ENCODE results near the gene SLC25A34.

SLC25A34 gene

DNA sequence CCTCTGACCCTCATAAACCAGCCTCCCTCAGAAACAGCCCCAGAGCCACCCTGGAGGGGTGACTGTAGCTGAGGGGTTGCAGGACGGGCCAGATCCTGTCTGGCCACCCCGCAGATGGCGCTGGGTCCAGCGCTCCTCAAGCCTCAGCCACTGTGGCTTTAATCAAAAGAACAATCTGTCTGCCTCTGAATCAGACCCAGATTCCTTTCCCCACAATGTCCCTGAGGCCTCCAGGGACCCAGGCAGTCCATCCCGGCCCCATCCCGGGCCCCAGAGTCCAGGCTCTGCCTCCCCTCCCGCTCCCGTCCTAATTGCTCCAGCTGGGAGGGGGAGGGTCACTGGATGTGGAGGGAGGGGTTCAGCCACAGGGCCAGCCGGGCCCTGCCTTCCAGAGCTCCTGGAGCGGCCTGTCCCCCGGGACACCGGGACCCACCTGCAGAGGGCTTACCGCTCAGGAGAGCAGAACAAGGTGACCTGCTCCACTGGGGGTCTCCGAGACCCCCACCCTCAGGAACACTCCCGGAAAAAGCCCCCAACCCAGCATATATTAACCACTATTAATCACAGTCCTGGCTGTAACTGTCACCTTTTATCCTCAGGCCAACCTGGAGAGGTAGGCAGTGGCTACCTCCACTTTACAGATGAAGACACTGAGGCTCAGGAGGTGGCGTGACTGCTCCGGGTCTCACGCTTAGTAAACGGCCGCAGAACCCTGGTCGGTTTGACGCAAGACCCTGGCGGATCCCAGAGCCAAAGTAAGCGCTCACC is 21.7 kb downstream of the SLC25A34 start:
- no peak for TF ChIP-seq SPI1 (IDR thresholded peaks at IDR 0.05; ENCODE audit: borderline replicate concordance, low read depth)
- TF ChIP-seq, protein P1, sequence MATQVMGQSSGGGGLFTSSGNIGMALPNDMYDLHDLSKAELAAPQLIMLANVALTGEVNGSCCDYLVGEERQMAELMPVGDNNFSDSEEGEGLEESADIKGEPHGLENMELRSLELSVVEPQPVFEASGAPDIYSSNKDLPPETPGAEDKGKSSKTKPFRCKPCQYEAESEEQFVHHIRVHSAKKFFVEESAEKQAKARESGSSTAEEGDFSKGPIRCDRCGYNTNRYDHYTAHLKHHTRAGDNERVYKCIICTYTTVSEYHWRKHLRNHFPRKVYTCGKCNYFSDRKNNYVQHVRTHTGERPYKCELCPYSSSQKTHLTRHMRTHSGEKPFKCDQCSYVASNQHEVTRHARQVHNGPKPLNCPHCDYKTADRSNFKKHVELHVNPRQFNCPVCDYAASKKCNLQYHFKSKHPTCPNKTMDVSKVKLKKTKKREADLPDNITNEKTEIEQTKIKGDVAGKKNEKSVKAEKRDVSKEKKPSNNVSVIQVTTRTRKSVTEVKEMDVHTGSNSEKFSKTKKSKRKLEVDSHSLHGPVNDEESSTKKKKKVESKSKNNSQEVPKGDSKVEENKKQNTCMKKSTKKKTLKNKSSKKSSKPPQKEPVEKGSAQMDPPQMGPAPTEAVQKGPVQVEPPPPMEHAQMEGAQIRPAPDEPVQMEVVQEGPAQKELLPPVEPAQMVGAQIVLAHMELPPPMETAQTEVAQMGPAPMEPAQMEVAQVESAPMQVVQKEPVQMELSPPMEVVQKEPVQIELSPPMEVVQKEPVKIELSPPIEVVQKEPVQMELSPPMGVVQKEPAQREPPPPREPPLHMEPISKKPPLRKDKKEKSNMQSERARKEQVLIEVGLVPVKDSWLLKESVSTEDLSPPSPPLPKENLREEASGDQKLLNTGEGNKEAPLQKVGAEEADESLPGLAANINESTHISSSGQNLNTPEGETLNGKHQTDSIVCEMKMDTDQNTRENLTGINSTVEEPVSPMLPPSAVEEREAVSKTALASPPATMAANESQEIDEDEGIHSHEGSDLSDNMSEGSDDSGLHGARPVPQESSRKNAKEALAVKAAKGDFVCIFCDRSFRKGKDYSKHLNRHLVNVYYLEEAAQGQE (IDR thresholded peaks at IDR 0.05; ENCODE audit: insufficient replicate concordance, low read depth): no peak
- Histone ChIP-seq H3K4me3 (replicated peaks; ENCODE audit: insufficient read depth, low read length) (no peak overlapping the region), H3K27me3 (ENCODE audit: insufficient read depth, poor library complexity, severe bottlenecking) (peaks cover 40% of the 10 kb centered on the region), H3K27ac (replicated peaks) (no peak overlapping the region)
- no peak for DNase-seq (ENCODE audit: low read depth in 1 of 2, low spot score in 1 of 2)

DNA sequence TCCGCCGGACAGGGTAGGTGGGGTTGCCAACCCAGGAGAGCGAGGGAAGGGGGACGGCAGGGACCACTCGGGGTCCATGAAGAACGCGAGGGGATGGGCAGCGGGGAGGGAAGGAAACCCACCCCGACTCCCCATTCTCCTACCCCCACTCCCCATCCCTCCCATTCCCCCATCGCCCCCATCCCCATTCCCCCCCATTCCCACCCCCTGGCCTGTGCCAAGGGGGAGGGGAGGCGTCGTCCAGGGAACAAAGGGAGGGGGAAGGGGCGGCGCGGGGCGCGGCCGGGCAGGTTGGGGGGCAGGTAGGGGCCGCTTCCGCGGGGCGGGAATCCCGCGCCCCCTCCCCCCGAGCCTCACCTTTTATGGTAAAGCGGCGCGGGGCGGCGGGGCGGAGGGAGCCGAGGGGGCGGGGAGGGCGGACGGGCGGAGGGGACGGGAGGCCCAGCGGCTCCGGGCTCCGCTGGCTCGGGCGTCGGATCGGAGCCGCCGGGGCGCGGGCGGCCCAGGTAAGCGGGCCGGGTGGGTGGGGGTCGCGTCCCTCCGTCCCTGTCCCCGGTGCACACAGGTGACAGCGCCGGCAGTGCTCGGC is 22.4 kb downstream of the SLC25A34 start, which contains the start of gene FBLIM1:
FBLIM1 (plus strand) TSS at position 453 of the 589 bp plus-strand sequence. CDS start 6,189 bp downstream, outside the sequence.
- no peak for TF ChIP-seq SPI1 (IDR thresholded peaks at IDR 0.05; ENCODE audit: borderline replicate concordance, low read depth)
- TF ChIP-seq, protein P1 (IDR thresholded peaks at IDR 0.05; ENCODE audit: insufficient replicate concordance, low read depth): no peak
- Histone ChIP-seq H3K27ac (replicated peaks) (no peak within 1 kb of the TSS), H3K4me3 (replicated peaks; ENCODE audit: insufficient read depth, low read length) (no peak within 1 kb of the TSS), H3K27me3 (ENCODE audit: insufficient read depth, poor library complexity, severe bottlenecking) (peaks cover 40% of the 10 kb centered on the region)
- no peak for DNase-seq (ENCODE audit: low read depth in 1 of 2, low spot score in 1 of 2)

DNA sequence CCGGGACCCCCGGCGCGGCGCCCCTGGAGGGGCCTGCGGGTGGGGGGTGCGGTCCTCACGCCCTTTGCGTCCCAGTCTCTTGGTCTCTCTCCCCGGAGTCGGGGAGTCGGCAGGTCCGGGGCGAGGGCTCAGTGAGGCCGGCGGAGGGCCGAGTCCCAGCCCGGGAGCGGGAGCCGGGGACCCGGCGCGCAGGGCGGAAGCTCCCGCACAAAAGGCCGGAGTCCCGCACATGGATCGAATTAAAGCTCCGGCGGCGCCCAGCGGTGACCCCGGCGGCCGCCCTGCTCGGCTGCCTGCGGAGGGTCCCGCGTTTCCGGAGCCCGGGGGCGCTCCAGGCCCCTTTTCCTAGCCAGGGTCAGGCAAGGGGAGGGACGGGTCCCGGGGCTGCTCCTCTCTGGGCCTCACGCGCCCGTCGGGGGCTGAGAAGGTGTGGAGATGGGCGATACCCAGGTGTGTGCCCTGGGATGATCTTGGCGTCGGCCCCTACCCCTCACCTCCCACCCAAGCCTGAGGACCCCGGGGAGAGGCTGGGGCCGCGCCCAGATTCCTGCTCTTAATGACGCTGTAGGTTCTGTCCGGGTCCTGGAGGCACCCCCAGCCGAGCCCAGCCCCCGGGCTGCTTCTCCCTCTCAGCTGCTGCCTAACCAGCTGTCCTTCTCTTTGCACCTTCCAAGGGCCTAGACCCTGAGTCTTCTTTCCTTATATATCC is 23.0 kb downstream of the SLC25A34 start:
- Histone ChIP-seq H3K27me3 (ENCODE audit: insufficient read depth, poor library complexity, severe bottlenecking) (peaks cover 43% of the 10 kb centered on the region), H3K4me3 (replicated peaks; ENCODE audit: insufficient read depth, low read length) (no peak overlapping the region), H3K27ac (replicated peaks) (no peak overlapping the region)
- no peak for DNase-seq (ENCODE audit: low read depth in 1 of 2, low spot score in 1 of 2)
- TF ChIP-seq, protein P2, sequence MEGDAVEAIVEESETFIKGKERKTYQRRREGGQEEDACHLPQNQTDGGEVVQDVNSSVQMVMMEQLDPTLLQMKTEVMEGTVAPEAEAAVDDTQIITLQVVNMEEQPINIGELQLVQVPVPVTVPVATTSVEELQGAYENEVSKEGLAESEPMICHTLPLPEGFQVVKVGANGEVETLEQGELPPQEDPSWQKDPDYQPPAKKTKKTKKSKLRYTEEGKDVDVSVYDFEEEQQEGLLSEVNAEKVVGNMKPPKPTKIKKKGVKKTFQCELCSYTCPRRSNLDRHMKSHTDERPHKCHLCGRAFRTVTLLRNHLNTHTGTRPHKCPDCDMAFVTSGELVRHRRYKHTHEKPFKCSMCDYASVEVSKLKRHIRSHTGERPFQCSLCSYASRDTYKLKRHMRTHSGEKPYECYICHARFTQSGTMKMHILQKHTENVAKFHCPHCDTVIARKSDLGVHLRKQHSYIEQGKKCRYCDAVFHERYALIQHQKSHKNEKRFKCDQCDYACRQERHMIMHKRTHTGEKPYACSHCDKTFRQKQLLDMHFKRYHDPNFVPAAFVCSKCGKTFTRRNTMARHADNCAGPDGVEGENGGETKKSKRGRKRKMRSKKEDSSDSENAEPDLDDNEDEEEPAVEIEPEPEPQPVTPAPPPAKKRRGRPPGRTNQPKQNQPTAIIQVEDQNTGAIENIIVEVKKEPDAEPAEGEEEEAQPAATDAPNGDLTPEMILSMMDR (IDR thresholded peaks at IDR 0.05; ENCODE audit: insufficient read depth, low read length): no peak
- TF ChIP-seq, protein P1 (IDR thresholded peaks at IDR 0.05; ENCODE audit: insufficient replicate concordance, low read depth): no peak
- TF ChIP-seq SPI1 (IDR thresholded peaks at IDR 0.05; ENCODE audit: borderline replicate concordance, low read depth): no peak
- no peak for TF ChIP-seq POLR2AphosphoS5 (IDR thresholded peaks at IDR 0.05; ENCODE audit: low read depth)
- TF ChIP-seq GABPA (IDR thresholded peaks at IDR 0.05; ENCODE audit: low read depth): no peak

Measured in HL-60 (cell line).